Activated CD4-positive, alpha-beta memory T cell treated with anti-CD3 and anti-CD28 coated beads, Interleukin-2, amount 10 ng/mL, durations not matched to agents 7 days and 5 days (primary cell): ENCODE data around the gene RAD23A. TPM values are rescaled to one million over a fixed set of nuclear protein-coding genes. Genes with fewer than 3 reads are reported as not detected.
"Not testable (repeated sequence)": the region's sequence is repeated elsewhere in the genome, so short reads cannot be mapped to it uniquely, and the experiment has no call there.

Experiments
- CTCF ChIA-PET: fragments of 350-600 bp; sonication (Branson Sonifier 250); formaldehyde crosslinking; loops from one replicate; lab custom pipeline; 2021; ENCODE audit warnings: antibody characterized with exemption, inconsistent platforms; lab: Charles Lee
- POLR2A ChIA-PET: fragments of 350-600 bp; sonication (Branson Sonifier 250); formaldehyde crosslinking; loops from one replicate; lab custom pipeline; 2021; ENCODE audit warnings: antibody characterized with exemption; lab: Charles Lee
- DNase-seq: peaks from one replicate; pipeline ENCODE4 v3.0.0-alpha.2; 2020
- H3K27ac Mint-ChIP-seq: one replicate; pipeline ENCODE4 v1.8.0; 2021; ENCODE audit warnings: mild to moderate bottlenecking, mixed read lengths
- H3K27me3 Mint-ChIP-seq: one replicate; pipeline ENCODE4 v1.8.0; 2021; ENCODE audit warnings: mixed read lengths
- H3K36me3 Mint-ChIP-seq: one replicate; pipeline ENCODE4 v1.8.0; 2021; ENCODE audit warnings: low read depth, mixed read lengths
- H3K4me1 Mint-ChIP-seq: one replicate; pipeline ENCODE4 v1.8.0; 2021; ENCODE audit warnings: mixed read lengths
- H3K4me3 Mint-ChIP-seq: one replicate; pipeline ENCODE4 v1.8.0; 2021; ENCODE audit warnings: mild to moderate bottlenecking, mixed read lengths
- H3K9me3 Mint-ChIP-seq: one replicate; pipeline ENCODE4 v1.8.0; 2021; ENCODE audit warnings: mixed read lengths
- total RNA-seq, 2 experiments: library from RNA; stranded (reverse); gene quantifications; one replicate each; pipeline ENCODE4 v1.2.3, GENCODE V29; 2021

Gene RAD23A
- total RNA-seq, 2 experiments from 2014 or later: 119 to 123 TPM

DNA sequence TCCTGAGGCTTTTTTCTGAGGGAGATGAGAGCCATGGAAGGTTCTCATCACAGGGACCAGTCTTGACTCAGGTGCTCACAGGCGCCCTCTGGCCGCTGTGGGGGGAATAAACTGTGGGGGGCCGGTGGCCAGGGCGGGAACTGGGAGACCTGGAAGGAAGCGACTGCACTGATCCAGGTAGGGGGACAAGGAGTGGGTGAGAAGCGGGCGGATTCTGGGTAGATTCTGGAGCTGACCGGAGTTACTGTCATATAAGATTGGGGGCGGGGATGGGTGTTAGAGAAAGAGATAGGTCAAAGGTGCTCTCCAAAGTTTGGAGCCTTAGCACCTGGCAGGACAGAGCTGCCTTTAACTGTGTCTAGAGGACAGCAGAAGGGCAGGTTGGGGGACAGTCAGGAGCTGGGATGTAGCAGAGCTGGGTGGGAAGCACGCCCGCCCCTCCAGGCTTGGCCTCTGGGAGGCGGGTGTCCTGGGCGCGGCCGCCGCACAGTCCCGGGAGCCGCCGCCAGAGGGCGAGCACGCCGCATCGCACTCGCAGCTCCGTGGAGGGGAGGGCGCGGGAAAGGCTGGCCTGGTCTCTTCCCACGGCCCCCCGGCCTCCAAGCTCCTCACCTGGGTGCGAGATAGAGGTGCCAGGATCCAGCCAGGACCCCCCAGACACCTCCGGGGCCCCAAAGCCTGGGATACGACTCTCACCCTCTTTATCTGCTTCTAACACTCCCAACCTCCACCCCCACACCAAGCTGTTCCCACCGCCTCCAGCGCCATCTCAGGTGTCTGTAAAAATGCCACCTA, 19.6 kb downstream of the RAD23A start:
- Mint-ChIP-seq H3K36me3 (no peaks in the 10 kb centered on the region), H3K9me3 (no peaks in the 10 kb centered on the region)

DNA sequence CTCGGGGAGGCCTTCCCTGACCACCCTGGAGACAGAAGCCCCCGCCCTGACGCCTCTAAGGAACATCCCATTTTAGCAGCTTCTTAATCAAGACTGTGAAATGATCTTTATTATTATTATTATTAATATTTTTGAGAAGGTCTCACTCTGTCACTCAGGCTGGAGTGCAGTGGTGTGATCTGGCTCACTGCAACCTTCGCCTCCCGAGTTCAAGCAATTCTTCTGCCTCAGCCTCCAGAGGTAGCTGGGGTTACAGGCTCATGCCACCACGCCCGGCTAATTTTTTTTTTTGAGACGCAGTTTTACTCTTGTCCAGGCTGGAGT, 20.1 kb downstream of the RAD23A start:
- ChIA-PET POLR2A (interaction anchor here (0.8 to 2.1 kb wide), 14 partner anchors 11 to 312 kb away, joined by 3 to 13 read pairs (median 4); partner anchors contain the start of genes CALR, FARSA, GCDH and RAD23A), CTCF (interaction anchor here (0.5 to 5.8 kb wide), 65 partner anchors 11 to 1064 kb away, joined by 3 to 88 read pairs (median 4); partner anchors contain the start of genes CALR, DHPS, DNASE2 and FARSA)
- Mint-ChIP-seq H3K27me3 (peaks cover 5% of the 10 kb centered on the region), H3K27ac (no peak overlapping the region), H3K4me3 (peak overlapping the region; percentile 53), H3K36me3 (no peaks in the 10 kb centered on the region), H3K4me1 (peaks cover 8% of the 10 kb centered on the region), H3K9me3 (no peaks in the 10 kb centered on the region)
- DNase-seq: no peak

More for the DNA sequence above, 19.6 kb downstream of the RAD23A start:
- H3K27me3 Mint-ChIP-seq: peaks cover 5% of the 10 kb centered on the region
- peak overlapping the region; percentile 90 for H3K4me3 Mint-ChIP-seq
- ChIA-PET CTCF (interaction anchor here (0.5 to 5.8 kb wide), 71 partner anchors 11 to 1064 kb away, joined by 3 to 88 read pairs (median 4); partner anchors contain the start of genes CALR, DHPS, DNASE2 and FARSA), POLR2A (interaction anchor here (0.8 to 2.1 kb wide), 14 partner anchors 10 to 313 kb away, joined by 3 to 13 read pairs (median 4); partner anchors contain the start of genes CALR, FARSA, GCDH and RAD23A)
- peak; percentile 85 for DNase-seq
- peaks cover 8% of the 10 kb centered on the region for H3K4me1 Mint-ChIP-seq
- peak overlapping the region; percentile 79 for H3K27ac Mint-ChIP-seq

DNA sequence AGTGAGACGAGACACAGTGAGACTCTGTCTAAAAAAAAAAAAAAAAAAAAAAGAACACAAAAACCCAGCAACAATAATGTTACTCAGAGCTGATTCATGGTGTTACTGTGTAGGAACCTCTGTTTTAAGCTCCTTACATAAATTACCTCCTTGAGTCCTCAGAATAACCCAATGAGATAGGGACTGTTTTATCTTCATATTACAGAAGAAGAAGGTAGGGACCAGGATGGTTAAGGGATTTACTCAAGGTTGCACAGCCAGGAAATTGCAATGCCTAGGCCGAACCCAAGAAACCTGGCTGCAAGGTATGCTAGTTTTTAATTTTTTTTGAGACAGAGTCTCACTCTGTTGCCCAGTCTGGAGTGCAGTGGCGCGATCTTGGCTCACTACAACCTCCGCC, 22.2 kb downstream of the RAD23A start:
- Mint-ChIP-seq H3K9me3 (no peaks in the 10 kb centered on the region), H3K4me3 (no peak overlapping the region), H3K27ac (no peak overlapping the region), H3K36me3 (no peaks in the 10 kb centered on the region), H3K4me1 (peaks cover 8% of the 10 kb centered on the region), H3K27me3 (peaks cover 3% of the 10 kb centered on the region)
- ChIA-PET CTCF (interaction anchor here (0.7 to 5.8 kb wide), 9 partner anchors 9 to 871 kb away, joined by 3 to 88 read pairs (median 3); no protein-coding TSS in a partner anchor), POLR2A (interaction anchor here (1.0 kb wide), 1 partner anchor 125 kb away, joined by 3 read pairs; no protein-coding TSS in a partner anchor)
- DNase-seq: no peak

DNA sequence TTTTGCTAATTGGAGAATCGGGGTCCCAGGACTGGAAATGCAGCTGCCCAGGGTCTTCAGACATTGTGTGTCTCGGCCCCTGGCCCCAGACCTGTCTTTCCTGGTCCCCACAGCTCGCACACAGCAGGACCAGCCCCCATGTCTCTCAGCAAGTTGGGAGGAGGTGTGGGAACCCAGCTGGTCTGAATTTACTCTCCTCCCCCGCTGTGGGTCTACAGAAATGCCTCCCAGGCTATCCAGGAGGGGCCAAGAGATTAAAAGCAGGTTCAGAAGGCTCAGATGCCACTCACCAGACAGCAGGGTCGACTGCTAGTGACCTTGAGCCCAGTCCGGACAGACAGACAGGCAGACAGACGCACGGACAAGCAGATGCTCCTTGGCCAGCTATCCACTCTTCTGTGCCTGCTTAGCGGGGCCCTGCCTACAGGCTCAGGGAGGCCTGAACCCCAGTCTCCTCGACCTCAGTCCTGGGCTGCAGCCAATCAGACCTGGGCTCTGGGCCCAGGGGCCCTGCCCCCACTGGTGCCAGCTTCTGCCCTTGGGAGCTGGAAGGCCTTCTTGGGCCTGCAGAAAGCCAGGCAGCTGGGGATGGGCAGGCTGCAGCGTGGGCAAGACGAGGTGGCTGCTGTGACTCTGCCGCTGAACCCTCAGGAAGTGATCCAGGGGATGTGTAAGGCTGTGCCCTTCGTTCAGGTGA, 23.8 kb downstream of the RAD23A start, which contains the start of gene DAND5:
DAND5 (plus strand) TSS at position 285 of the 697 bp plus-strand sequence; CDS start at position 370, 85 bp downstream.
- Mint-ChIP-seq H3K27ac (no peak within 1 kb of the TSS), H3K4me1 (peaks cover 8% of the 10 kb centered on the region), H3K9me3 (no peaks in the 10 kb centered on the region), H3K36me3 (no peaks in the 10 kb centered on the region), H3K4me3 (no peak within 1 kb of the TSS), H3K27me3 (no peaks in the 10 kb centered on the region)
- ChIA-PET POLR2A (no interaction called here), CTCF (interaction anchor here (5.8 kb wide), 1 partner anchor 8 kb away, joined by 88 read pairs; no protein-coding TSS in a partner anchor)
- no peak for DNase-seq

DNA sequence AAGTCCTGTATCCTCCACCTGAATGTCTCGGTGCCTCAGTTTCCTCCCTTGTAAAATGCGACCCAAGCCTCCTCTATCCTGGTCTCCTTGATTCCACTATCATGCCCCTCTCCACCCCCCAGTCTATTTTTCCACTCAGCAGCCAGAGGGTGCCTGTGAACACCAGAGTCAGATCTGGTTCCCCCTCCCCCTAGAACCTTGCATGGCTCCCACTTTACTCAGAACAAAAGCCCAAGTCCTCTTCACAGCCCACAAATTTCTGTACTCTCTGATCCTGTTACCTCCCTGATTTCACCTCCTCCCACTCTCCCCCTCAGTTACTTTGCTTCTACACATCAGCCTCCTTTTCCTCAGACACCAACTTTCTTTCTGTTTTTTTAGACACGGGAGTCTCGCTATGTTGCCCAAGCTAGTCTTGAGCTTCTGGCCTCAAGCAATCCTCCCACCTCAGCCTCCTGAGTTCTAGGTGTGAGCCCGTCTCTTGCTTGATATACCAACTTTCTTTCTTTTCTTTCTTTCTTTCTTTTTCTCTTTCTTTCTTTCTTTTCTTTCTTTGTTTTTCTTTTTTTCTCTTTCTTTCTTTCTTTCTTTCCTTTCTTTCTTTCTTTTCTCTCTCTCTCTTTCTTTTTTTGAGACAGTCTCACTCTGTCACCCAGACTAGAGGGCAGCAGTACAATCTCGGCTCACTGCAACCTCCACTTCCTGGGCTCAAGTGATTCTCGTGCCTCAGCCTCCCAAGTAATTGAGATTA, 24.6 kb downstream of the RAD23A start:
- ChIA-PET CTCF (interaction anchor here (5.8 kb wide), 1 partner anchor 7 kb away, joined by 88 read pairs; no protein-coding TSS in a partner anchor), POLR2A (no interaction called here)
- H3K9me3 Mint-ChIP-seq: no peaks in the 10 kb centered on the region
- no peak for DNase-seq
- peaks cover 4% of the 10 kb centered on the region for H3K4me1 Mint-ChIP-seq
- no peaks in the 10 kb centered on the region for H3K36me3 Mint-ChIP-seq
- no peak overlapping the region for H3K27ac Mint-ChIP-seq
- no peaks in the 10 kb centered on the region for H3K27me3 Mint-ChIP-seq
- H3K4me3 Mint-ChIP-seq: no peak overlapping the region

DNA sequence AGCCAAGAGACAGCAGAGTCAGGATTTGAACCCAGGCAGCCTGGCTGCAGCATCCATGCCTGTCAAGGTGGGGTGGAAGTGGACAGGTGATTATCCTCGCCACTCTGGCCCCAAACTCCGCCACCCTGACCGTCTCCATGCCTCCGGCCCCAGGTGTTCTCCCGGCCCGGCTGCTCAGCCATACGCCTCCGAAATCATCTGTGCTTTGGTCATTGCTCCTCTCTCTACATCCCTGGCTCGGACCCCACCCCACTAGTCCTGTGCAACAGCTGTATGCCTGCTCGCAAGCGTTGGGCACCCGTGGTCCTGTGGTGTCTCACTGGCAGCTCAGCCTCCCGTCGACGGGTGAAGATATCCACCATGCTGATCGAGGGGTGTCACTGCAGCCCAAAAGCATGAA, 27.6 kb downstream of the RAD23A start:
- H3K9me3 Mint-ChIP-seq: no peaks in the 10 kb centered on the region
- H3K27ac Mint-ChIP-seq: no peak overlapping the region
- no peak overlapping the region for H3K4me3 Mint-ChIP-seq
- no peak for DNase-seq
- H3K27me3 Mint-ChIP-seq: peaks cover 5% of the 10 kb centered on the region
- ChIA-PET POLR2A (no interaction called here), CTCF (interaction anchor here (3.1 to 7.7 kb wide), 2 partner anchors 6 to 88 kb away, joined by 10 to 88 read pairs; partner anchors contain the start of gene DAND5)
- H3K36me3 Mint-ChIP-seq: no peaks in the 10 kb centered on the region
- no peaks in the 10 kb centered on the region for H3K4me1 Mint-ChIP-seq

DNA sequence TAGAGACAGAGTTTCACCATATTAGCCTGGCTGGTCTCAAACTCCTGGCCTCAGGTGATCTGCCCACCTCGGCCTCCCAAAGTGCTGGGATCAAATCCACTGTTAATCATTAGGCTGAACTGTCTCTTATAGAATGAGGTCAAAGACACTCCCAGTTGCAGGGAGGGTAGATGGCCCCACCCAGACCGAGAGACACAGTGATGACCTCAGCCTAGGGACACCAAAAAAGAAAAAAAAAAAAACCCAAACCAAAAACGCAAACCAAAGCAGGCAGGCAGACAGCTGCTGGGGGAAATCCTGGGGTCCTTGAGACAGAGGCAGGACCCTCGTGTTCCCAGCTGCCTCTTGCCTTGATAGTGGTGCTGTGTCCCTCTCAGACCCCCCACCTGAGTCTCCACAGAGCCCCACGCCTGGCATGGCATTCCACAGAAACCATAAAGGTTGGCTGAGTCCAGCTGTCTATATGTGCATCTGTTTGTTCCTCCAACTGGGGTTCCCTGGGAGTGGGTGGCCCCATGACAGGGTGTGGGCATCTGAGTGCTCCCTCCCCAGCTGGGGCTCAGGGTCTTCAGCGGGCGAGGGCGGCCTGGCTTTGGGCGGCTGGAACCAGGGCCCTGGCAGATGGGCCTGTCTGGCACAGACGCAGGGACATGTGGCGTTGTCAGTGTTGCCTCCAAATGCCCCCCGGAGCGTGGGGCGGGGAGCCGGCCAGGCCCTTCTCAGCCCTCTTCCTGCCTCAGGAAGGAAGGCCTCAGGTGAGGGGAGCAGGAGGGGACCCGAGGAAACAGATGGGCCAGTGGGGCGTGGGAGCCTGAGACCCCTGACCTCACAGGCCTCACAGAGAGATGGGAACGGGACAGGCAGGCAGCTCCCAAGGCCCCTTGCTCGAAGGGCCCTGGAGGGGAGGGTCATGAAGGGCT, 28.9 kb downstream of the RAD23A start:
- H3K4me1 Mint-ChIP-seq: no peaks in the 10 kb centered on the region
- no peak overlapping the region for H3K4me3 Mint-ChIP-seq
- no peak for DNase-seq
- peaks cover 5% of the 10 kb centered on the region for H3K27me3 Mint-ChIP-seq
- no peaks in the 10 kb centered on the region for H3K9me3 Mint-ChIP-seq
- POLR2A ChIA-PET: interaction anchor here (0.6 to 0.8 kb wide), 2 partner anchors 11 to 183 kb away, joined by 3 read pairs; no protein-coding TSS in a partner anchor
- no peaks in the 10 kb centered on the region for H3K36me3 Mint-ChIP-seq
- CTCF ChIA-PET: interaction anchor here (1.6 to 7.7 kb wide), 4 partner anchors 7 to 121 kb away, joined by 4 to 88 read pairs (median 38); partner anchors contain the start of gene DAND5
- H3K27ac Mint-ChIP-seq: no peak overlapping the region

DNA sequence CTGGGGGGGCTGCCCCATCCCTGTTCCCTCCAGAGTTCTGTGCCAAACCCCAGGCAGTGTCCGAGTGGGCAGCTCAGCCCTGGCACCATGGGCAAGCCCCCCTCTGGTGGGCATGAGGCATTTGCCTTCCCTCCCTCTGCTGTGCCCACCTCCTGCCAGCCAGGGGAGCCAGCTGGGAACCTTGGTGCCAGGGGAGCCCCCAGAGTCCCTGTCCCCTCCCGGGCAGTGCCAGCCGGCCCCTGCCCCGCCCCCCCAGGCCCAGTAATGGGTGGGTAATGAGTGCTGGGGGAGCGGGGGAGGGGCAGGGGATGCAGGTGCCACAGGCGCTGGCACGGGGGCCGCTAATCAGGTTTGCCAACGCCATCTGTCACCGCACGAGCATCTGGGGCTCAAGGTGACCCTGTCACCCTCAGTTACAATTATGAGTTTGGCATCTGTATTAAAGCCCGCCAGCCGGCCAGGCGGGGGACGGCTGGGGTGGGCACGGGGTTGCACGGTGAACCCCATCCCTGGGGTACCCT, 29.6 kb downstream of the RAD23A start:
- H3K27me3 Mint-ChIP-seq: peaks cover 5% of the 10 kb centered on the region
- no peak overlapping the region for H3K4me3 Mint-ChIP-seq
- DNase-seq: no peak
- POLR2A ChIA-PET: interaction anchor here (0.6 to 0.8 kb wide), 2 partner anchors 11 to 182 kb away, joined by 3 read pairs; no protein-coding TSS in a partner anchor
- H3K9me3 Mint-ChIP-seq: no peaks in the 10 kb centered on the region
- no peak overlapping the region for H3K27ac Mint-ChIP-seq
- CTCF ChIA-PET: interaction anchor here (1.6 to 7.7 kb wide), 5 partner anchors 8 to 120 kb away, joined by 4 to 88 read pairs (median 56); partner anchors contain the start of gene DAND5
- H3K4me1 Mint-ChIP-seq: no peaks in the 10 kb centered on the region
- H3K36me3 Mint-ChIP-seq: no peaks in the 10 kb centered on the region

DNA sequence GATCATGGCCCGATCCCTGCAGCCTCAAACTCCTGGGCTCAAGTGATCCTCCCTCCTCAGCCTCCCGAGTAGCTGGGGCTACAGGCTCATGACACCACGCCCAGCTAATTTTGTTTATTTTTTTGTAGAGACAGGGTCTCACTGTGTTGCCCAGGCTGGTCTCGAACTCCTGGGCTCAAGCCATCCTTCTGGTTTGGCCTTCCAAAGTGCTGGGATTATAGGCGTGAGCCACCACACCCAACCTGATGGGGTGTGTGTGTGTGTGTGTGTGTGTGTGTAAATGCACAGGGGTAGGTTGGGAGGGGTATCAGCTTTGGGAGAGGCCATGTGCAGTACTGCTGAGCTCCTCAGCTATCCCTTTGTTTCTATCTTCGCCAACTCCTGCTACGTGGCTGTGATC, 30.4 kb downstream of the RAD23A start:
- ChIA-PET POLR2A (interaction anchor here (0.7 to 1.2 kb wide), 2 partner anchors 10 to 118 kb away, joined by 3 to 4 read pairs; no protein-coding TSS in a partner anchor), CTCF (interaction anchor here (0.6 to 7.7 kb wide), 13 partner anchors 9 to 861 kb away, joined by 3 to 88 read pairs (median 6); partner anchors contain the start of gene DAND5)

DNA sequence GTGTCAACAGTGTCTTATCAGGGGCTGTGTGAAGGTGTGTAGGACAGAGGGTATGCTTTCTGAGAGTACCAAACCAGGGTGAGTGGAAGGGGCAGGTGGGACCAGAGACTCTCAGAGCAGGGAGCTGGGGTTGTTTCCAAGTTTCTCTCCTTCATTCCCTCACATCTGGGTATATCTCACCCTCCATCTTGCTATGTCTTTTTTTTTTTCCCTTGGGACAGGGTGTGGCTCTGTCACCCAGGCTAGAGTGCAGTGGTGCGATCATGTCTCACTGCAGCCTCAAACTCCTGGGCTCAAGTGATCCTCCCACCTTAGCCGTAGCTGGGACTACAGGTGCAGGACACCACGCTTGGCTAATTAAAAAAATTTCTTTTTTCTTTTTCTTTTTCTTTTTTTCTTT, 34.3 kb downstream of the RAD23A start:
- Mint-ChIP-seq H3K9me3 (no peaks in the 10 kb centered on the region), H3K4me3 (no peak overlapping the region), H3K27me3 (peaks cover 7% of the 10 kb centered on the region), H3K36me3 (no peaks in the 10 kb centered on the region), H3K4me1 (peaks cover 1% of the 10 kb centered on the region), H3K27ac (no peak overlapping the region)
- DNase-seq: no peak
- ChIA-PET CTCF (interaction anchor here (0.8 to 7.7 kb wide), 5 partner anchors 13 to 115 kb away, joined by 3 to 88 read pairs (median 56); partner anchors contain the start of gene DAND5), POLR2A (no interaction called here)

More for the DNA sequence above, 30.4 kb downstream of the RAD23A start:
- not testable (repeated sequence) for H3K36me3 Mint-ChIP-seq, H3K4me1 Mint-ChIP-seq, H3K27me3 Mint-ChIP-seq, H3K27ac Mint-ChIP-seq, H3K4me3 Mint-ChIP-seq, H3K9me3 Mint-ChIP-seq, DNase-seq

DNA sequence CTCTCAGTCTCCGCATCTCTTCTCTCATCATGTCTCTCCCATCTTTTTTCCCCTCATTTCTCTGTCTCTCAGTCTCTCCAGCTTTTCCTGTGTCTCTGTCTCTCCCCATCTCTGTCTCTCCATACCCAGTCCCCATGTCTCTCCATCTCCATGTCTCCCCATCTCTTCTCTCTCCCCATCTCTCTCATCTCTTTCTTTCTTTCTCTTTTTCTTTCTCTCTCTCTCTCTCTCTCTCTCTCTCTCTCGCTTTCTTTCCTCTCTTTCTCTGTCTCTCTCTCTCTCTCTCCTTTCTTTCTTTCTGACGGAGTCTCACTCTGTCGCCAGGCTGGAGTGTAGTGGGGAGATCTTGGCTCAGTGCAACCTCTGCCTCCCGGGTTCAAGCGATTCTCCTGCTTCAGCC, 37.0 kb downstream of the RAD23A start:
- Mint-ChIP-seq H3K27me3 (peaks cover 16% of the 10 kb centered on the region), H3K9me3 (no peaks in the 10 kb centered on the region), H3K27ac (no peak overlapping the region), H3K4me1 (peaks cover 1% of the 10 kb centered on the region), H3K4me3 (no peak overlapping the region), H3K36me3 (no peaks in the 10 kb centered on the region)
- ChIA-PET POLR2A (no interaction called here), CTCF (interaction anchor here (5.0 kb wide), 1 partner anchor 78 kb away, joined by 31 read pairs; no protein-coding TSS in a partner anchor)
- no peak for DNase-seq
